ENCODE results near the gene IL9. TPM values are rescaled to one million over a fixed set of nuclear protein-coding genes. Genes with fewer than 3 reads are reported as not detected.

IL9 gene
- total and polyA plus RNA-seq, 2 of the 4 experiments (the other 2 are of a cell fraction) = not detected

GRCh38 chr5:135921388-135921787, 25.7 kb upstream of the IL9 start:
- H4K5ac ChIP-seq (ENCODE audit: low read depth, low read length) = no peak overlapping the region
- H2AK9ac ChIP-seq (replicated peaks; ENCODE audit: low read depth, low read length, poor library complexity) = no peak overlapping the region
- no peak overlapping the region for H3K4me3 ChIP-seq (ENCODE audit: insufficient read depth, low read depth, low read length)
- no peak overlapping the region for H3K9ac ChIP-seq (ENCODE audit: low read depth, low read length)
- TF ChIP-seq FOS (IDR thresholded peaks at IDR 0.05; ENCODE audit: low read depth, low read length) (no peak), NFE2L2 (IDR thresholded peaks at IDR 0.05; ENCODE audit: low read depth, low read length) (no peak), POLR2A (IDR thresholded peaks at IDR 0.05; ENCODE audit: low read depth, low read length) (no peak), CHD1 (IDR thresholded peaks at IDR 0.05; ENCODE audit: low read depth, low read length) (no peak), RCOR1 (IDR thresholded peaks at IDR 0.05; ENCODE audit: insufficient replicate concordance, low read length) (no peak), USF2 (IDR thresholded peaks at IDR 0.05; ENCODE audit: low read depth, low read length) (no peak), RAD21 (IDR thresholded peaks at IDR 0.05; ENCODE audit: low read length) (no peak), RFX5 (IDR thresholded peaks at IDR 0.05; ENCODE audit: low read depth, low read length) (no peak), SMC3 (IDR thresholded peaks at IDR 0.05; ENCODE audit: low read depth, low read length) (no peak), CEBPB (IDR thresholded peaks at IDR 0.05; ENCODE audit: low read depth, low read length) (no peak), CTCF (conservative IDR thresholded peaks at IDR 0.05; ENCODE audit: low read depth, low read length) (no peak), MXI1 (IDR thresholded peaks at IDR 0.05; ENCODE audit: borderline replicate concordance, low read depth, low read length) (no peak), MAZ (IDR thresholded peaks at IDR 0.05; ENCODE audit: borderline replicate concordance, low read depth, low read length) (no peak), ELK1 (IDR thresholded peaks at IDR 0.05; ENCODE audit: borderline replicate concordance, low read depth, low read length) (no peak), MAFK (IDR thresholded peaks at IDR 0.05; ENCODE audit: low read depth, low read length) (no peak), BHLHE40 (IDR thresholded peaks at IDR 0.05; ENCODE audit: low read depth, low read length) (no peak)
- DNase-seq (peak; percentile 27), ATAC-seq (ENCODE audit: low read depth) (no peak)
- in situ Hi-C loops (cut with MboI; ENCODE audit: low sequenced_read_pairs) (no loop called here), dilution Hi-C loops (cut with HindIII; ENCODE audit: low sequenced_read_pairs, unreplicated experiment) (no loop called here), intact Hi-C loops (cut with micrococcal nuclease) (no loop called here)
- no peaks in the 10 kb centered on the region for H3K36me3 ChIP-seq (ENCODE audit: control insufficient read depth, insufficient read depth, low read length)
- BruUV-seq (replicated peaks) = no TSS peak
- H2BK120ac ChIP-seq (ENCODE audit: low read depth, low read length) = no peak overlapping the region
- H3K14ac ChIP-seq (replicated peaks; ENCODE audit: low read depth, low read length) = no peak overlapping the region
- H2BK5ac ChIP-seq (ENCODE audit: low read depth, low read length, poor library complexity, severe bottlenecking) = no peak overlapping the region
- no peak overlapping the region for H2BK15ac ChIP-seq (ENCODE audit: low read depth, low read length)
- no peaks in the 10 kb centered on the region for H4K20me1 ChIP-seq (ENCODE audit: insufficient read depth, low read length)
- H2AFZ ChIP-seq (replicated peaks; ENCODE audit: low read length, poor library complexity) = no peak overlapping the region
- no peaks in the 10 kb centered on the region for H3K9me1 ChIP-seq (ENCODE audit: insufficient read depth, low read length)
- no peaks in the 10 kb centered on the region for H3K4me1 ChIP-seq (ENCODE audit: control insufficient read depth, insufficient read depth, low read length)
- no peaks in the 10 kb centered on the region for H3K9me3 ChIP-seq (ENCODE audit: control insufficient read depth, insufficient read depth, low read length)
- no peak overlapping the region for H3K27ac ChIP-seq (ENCODE audit: insufficient read depth, low read length)
- H3K56ac ChIP-seq (ENCODE audit: extremely low read depth, insufficient read depth, low read length) = no peak overlapping the region
- H3K18ac ChIP-seq (ENCODE audit: low read depth, low read length) = no peak overlapping the region
- H3K4me2 ChIP-seq (ENCODE audit: low read depth, low read length) = no peak overlapping the region
- no peak overlapping the region for H3K4ac ChIP-seq (ENCODE audit: low read depth, low read length)
- no peak overlapping the region for H3K23ac ChIP-seq (ENCODE audit: low read depth, low read length)
- peaks cover 16% of the 10 kb centered on the region for H3K27me3 ChIP-seq (ENCODE audit: control insufficient read depth, insufficient read depth, low read length)
- ChIA-PET POLR2A (ENCODE audit: unreplicated experiment) (no interaction called here), CTCF (no interaction called here)
- no peak overlapping the region for H4K8ac ChIP-seq (ENCODE audit: low read depth in 2 of 2, low read length in 2 of 2)
- no peak overlapping the region for H2BK20ac ChIP-seq (ENCODE audit: low read depth, low read length)
- H2AK5ac ChIP-seq (ENCODE audit: low read depth, low read length) = no peak overlapping the region
- H4K91ac ChIP-seq (ENCODE audit: insufficient read depth, low read depth, low read length) = no peak overlapping the region
- H3K79me1 ChIP-seq (ENCODE audit: low read depth in 1 of 2, low read length in 2 of 2) = no peaks in the 10 kb centered on the region
- WGBS, 2 experiments (ENCODE audit: extremely low coverage in 2 of 2, insufficient read length in 1 of 2) = no CpG with 5 or more reads among the region's 1 CpG

Measured in IMR-90 (cell line).